Liver (tissue), 3 donors: ENCODE measurements around the gene RELA.

ENCODE experiments used
- HNF4G ChIP-seq: IDR thresholded peaks from 2 replicates; pipeline ENCODE4 v1.6.1; 2016; ENCODE audit warnings: antibody characterized with exemption
- TF ChIP-seq, protein P1 (sequence below): fragments of 150-350 bp; IDR thresholded peaks from 2 replicates; pipeline ENCODE4 v1.5.1; 2017; ENCODE audit warnings: improper control_type of control experiment, low read depth, low read length; ENCODE audit not compliant: missing input control
- donor health status: healthy.
- donor health status: healthy.

DNA sequence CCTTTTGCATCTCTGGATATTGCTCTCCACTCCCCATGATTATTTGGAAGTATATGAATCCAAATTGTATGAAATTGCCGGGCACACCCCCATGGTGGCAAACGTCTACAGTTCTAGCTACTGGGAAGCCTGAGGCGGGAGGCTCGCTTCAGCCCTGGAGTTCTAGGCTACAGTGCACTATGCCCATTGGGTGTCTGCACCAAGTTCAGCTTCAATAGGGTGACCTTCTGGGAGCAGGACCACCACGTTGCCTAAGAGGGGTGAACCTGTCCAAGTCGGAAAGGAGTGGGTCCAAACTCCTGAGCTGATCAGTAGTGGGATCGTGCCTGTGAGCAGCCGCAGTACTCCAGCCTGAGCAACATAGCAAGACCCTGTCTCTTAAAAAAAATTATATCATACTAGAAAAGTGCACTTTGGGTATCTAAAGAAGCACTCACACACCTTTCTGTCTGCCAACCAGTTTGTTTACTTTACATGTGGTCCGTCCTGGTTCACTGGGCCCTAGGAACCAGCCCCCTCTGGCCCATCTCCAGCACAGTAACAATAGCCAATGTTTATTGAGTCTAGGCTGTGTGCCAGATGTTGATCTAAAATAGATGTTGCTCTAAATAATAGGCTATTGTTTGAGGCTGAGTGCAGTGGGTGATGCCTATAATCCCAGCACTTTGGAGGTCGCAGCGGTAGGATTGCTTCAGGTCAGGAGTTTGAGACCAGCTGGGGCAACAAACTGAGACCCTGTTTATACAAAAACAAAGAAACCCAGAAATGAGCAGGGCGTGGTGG, 32.9 kb upstream of the RELA start:
- TF ChIP-seq, protein P1, sequence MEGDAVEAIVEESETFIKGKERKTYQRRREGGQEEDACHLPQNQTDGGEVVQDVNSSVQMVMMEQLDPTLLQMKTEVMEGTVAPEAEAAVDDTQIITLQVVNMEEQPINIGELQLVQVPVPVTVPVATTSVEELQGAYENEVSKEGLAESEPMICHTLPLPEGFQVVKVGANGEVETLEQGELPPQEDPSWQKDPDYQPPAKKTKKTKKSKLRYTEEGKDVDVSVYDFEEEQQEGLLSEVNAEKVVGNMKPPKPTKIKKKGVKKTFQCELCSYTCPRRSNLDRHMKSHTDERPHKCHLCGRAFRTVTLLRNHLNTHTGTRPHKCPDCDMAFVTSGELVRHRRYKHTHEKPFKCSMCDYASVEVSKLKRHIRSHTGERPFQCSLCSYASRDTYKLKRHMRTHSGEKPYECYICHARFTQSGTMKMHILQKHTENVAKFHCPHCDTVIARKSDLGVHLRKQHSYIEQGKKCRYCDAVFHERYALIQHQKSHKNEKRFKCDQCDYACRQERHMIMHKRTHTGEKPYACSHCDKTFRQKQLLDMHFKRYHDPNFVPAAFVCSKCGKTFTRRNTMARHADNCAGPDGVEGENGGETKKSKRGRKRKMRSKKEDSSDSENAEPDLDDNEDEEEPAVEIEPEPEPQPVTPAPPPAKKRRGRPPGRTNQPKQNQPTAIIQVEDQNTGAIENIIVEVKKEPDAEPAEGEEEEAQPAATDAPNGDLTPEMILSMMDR: no peak
- TF ChIP-seq HNF4G: no peak
